ENCODE data around the gene ABTB2.
"Not testable (repeated sequence)": the region's sequence is repeated elsewhere in the genome, so short reads cannot be mapped to it uniquely, and the experiment has no call there.

ABTB2 gene

DNA sequence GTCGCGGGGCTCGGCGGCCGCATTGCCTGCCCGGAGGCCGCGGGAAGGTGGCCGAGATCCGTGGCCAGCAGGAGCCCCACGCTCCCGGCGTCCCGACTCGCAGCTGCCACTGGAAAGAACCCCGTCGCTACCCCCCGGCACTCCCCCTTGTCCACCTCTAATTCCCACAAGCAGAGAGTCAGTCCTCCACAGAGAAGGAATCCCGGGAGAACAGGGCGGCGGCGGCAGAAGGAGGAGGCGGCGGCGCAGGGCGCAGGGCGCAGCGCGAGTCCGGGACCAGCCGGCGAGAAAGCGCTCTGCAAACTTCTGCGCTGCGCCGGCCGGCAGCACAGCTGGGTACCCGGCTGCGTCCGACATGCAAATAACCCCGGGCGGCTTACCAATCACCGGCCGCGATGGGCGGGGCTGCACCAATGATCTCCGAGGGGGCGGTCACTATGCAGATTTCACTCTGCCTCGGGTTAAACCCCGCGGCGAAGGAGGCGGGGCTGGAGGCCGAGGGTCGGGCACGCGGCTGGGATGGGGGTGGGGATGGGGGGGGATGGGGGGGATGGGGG, at the start of gene ABTB2:
TSS of gene ABTB2 (minus strand) at position 310 of the 557 bp plus-strand sequence.
- peak; percentile 93 for DNase-seq (ENCODE audit: insufficient read length, low spot score)
- FAIRE-seq = peak; percentile 87

GRCh38 chr11:34407121-34407813, 49.5 kb upstream of the ABTB2 start:
- FAIRE-seq (no peak), DNase-seq (ENCODE audit: insufficient read length, low spot score) (no peak)

DNA sequence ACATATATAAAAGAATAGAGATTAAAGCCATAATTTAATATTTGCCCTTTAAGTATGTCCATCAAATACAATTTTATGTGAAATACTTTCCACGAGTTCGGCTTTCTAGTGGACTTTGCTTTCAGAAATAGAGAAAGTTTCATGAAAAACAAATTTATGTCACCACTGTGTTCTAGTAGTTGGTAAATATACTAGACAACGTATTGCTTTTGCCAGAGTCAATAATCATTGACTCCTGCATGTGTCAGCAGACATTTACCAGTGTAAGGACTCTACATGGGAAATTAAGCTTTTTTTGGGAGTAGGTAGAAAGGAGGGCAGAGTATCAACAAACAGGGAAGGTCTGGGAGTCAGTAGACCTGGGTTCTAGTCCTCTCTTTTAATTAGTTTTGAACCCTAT, 48.6 kb upstream of the ABTB2 start:
- DNase-seq (ENCODE audit: insufficient read length, low spot score) = no peak
- FAIRE-seq = no peak

GRCh38 chr11:34405079-34405858, 47.5 kb upstream of the ABTB2 start:
- FAIRE-seq (no peak), DNase-seq (ENCODE audit: insufficient read length, low spot score) (no peak)

DNA sequence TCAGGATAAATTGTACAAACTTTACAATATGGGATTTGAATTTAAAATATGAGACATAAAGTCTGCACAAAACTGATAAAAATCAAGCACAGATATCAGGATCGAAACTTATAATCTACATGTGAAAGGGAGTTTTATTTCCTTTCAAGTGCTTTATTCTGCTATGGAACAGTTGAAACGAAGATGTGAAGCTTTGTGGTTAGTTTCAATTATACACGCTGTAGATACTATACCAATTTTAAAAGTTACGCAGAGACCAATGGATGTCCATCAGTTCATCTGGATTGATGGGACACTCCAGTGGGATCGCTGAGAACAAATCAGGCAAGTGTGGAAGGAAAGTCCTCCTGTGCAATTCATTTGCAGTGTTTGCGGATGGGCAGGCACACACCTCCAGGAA, 46.5 kb upstream of the ABTB2 start:
- DNase-seq (ENCODE audit: insufficient read length, low spot score) = no peak
- FAIRE-seq = no peak

DNA sequence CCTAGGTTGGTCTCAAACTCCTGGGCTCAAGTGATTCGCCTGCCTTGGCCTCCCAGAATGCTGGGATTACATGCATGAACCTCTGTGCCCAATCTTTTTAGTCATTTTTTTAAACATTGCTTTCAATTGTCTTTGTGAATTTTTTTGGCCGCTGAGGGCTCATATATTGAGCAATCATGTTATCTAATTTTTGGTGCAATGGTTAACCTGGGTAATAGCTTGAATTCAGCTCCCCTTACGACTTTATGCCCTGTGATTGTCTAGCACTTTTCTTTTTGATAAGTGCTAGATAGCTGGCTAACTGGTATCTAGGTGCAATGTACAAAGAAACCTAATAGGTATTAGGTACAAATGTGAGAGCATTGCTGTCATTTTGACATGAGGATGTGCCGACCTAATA, 45.6 kb upstream of the ABTB2 start:
- FAIRE-seq = no peak

GRCh38 chr11:34397811-34398210, 40.0 kb upstream of the ABTB2 start:
- FAIRE-seq (no peak), DNase-seq (ENCODE audit: insufficient read length, low spot score) (no peak)

More for the DNA sequence above, 45.6 kb upstream of the ABTB2 start:
- no peak for DNase-seq (ENCODE audit: insufficient read length, low spot score)

GRCh38 chr11:34397120-34397519, 39.3 kb upstream of the ABTB2 start:
- FAIRE-seq = no peak
- DNase-seq (ENCODE audit: insufficient read length, low spot score) = no peak

- FAIRE-seq = no peak
These were observed 38.2 kb upstream of the ABTB2 start for GRCh38 chr11:34395916-34396550.

DNA sequence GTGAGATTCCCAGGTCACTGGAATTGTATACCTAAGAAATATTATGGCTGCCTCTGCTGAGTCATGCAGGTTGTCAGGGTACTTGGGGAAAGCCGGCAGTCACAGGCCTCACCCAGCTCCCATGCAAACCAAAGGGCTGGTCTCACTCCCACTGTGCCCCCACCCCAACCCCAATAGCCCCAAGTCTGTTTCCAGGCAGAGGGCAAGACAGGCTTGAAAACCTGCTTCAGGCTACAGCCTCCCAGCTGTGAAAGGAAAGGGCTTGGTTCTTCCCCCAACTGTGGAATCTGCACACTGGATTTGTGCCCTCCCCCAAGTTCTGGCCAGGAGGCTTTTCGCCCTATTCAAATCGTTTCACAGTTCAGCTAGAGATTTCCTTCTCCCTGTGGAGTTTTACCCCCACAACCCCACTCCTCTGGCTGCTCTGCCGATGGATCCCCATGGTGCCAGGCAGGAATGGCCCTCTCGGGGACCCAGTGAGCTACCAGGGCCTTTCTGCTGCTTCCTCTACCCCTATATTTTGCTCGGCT, 37.0 kb upstream of the ABTB2 start:
- DNase-seq (ENCODE audit: insufficient read length, low spot score) = no peak
- FAIRE-seq = no peak

More at GRCh38 chr11:34395916-34396550, 38.2 kb upstream of the ABTB2 start:
- DNase-seq (ENCODE audit: insufficient read length, low spot score) = peak; percentile 52

- FAIRE-seq (no peak), DNase-seq (ENCODE audit: insufficient read length, low spot score) (no peak)
These were observed 29.8 kb upstream of the ABTB2 start for GRCh38 chr11:34387653-34388052.

DNA sequence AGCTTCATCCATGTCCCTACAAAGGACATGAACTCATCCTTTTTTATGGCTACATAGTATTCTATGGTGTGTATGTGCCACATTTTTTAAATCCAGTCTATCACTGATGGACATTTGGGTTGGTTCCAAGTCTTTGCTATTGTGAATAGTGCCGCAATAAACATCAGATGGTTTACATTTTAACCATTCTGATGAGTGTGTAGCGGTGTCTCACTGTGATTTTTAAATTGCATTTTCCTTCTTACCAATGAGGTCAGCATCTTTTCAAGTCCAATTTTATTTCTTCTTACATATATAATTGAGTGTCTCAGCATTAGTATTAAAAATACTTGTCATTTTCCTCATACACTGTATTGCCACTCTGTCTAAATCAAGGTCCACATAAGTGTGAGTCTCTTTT, 28.5 kb upstream of the ABTB2 start:
- not testable (repeated sequence) for FAIRE-seq; DNase-seq (ENCODE audit: insufficient read length, low spot score)

DNA sequence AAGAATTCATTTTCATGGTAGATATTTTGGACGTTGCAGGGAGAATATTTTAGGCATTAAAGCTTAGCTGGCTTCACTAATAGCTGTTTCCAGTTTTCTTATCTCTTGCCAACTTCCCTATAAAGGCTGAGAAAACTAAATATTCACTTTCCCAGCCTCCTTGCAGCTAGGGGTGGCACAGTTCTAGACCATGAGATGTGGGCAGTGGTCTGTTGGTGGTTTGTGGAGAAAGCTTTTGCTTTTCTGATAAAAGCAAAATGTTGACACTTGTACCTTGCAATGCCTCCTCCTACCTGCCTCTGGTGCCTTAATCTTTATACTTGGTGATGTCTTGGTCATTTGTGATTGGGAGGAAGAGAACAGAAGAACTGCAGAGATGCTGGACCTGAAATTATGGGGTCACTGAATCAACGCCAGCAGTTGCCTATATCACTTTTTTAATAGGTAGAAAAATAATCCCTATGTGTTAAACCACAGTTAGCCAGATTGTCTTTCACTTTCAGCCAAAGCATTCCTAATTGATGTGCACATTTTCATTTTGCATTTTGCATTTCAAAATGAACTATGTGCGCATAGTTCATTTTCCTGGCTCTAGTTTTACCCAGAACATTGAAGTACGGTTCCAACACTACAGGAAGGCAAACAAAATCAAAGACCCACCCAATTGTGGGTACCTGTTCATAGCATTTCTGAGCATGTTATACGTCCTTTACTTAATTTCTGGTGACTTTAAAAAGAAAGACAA, 24.9 kb upstream of the ABTB2 start:
- DNase-seq (ENCODE audit: insufficient read length, low spot score) = no peak
- FAIRE-seq = no peak

- DNase-seq (ENCODE audit: insufficient read length, low spot score) (no peak), FAIRE-seq (no peak)
These were observed 24.0 kb upstream of the ABTB2 start for GRCh38 chr11:34381775-34382174.

DNA sequence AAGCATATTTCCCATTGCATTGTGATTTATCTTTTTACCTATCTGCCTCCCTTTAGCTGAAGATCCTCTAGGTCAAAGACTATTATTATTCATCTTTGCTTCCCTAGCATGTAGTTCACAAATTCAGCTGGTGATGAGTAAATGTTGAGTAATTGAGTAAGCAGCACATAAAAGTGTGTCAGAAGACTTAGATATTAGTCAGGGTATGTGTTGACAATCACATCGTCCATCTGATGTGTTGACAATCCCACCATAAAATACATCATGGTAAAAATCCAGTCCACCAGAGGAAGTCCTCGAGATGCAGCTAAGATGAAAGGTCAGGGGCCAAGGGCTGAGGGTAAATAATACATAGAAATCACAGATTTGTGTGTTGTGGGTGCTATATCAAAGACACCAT, 22.9 kb upstream of the ABTB2 start:
- FAIRE-seq (peak; percentile 69), DNase-seq (ENCODE audit: insufficient read length, low spot score) (peak; percentile 29)

- no peak for FAIRE-seq
- DNase-seq (ENCODE audit: insufficient read length, low spot score) = no peak
These were observed 21.7 kb upstream of the ABTB2 start for GRCh38 chr11:34379539-34379938.

DNA sequence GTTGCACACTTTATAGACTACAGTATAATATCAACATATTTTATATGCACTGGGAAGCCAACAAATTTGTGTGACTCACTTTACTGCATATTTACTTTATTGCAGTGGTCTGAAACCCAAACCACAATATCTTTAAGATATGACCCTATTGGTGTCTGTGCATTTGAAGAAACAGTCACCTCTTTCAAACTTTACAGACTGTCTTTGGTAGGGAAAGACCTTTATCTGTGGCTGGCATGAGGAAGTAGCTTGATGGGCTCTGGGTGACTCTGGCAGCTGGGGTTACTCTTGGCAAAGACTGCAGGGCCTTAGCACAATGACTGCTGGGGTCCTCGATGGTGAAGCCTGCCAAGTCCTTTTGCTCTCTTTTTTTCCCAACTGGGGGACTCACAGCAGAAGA, 21.3 kb upstream of the ABTB2 start:
- DNase-seq (ENCODE audit: insufficient read length, low spot score) = peak; percentile 13

GRCh38 chr11:34373727-34374126, 15.9 kb upstream of the ABTB2 start:
- no peak for DNase-seq (ENCODE audit: insufficient read length, low spot score)
- FAIRE-seq = no peak

More for the DNA sequence above, 21.3 kb upstream of the ABTB2 start:
- no peak for FAIRE-seq

DNA sequence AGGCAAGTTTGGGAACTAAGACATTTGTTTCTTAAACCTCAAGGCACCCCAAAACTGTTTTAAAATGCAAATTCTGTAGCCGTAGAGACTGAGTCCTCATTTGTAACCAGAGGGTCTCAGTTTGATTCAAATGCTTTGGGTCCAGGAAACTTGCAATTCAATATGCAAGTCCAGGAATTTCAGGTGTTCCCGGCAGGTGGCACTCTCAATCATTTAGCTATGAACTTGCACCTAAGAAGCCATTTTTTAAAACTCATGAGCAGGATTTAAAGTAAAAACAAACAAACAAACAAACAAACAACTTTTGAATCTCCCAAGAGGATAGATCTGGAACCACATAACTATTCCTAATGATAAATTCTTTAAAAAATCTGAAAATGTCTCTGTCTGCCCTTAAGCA, 8.7 kb upstream of the ABTB2 start:
- FAIRE-seq (no peak), DNase-seq (ENCODE audit: insufficient read length, low spot score) (no peak)

DNA sequence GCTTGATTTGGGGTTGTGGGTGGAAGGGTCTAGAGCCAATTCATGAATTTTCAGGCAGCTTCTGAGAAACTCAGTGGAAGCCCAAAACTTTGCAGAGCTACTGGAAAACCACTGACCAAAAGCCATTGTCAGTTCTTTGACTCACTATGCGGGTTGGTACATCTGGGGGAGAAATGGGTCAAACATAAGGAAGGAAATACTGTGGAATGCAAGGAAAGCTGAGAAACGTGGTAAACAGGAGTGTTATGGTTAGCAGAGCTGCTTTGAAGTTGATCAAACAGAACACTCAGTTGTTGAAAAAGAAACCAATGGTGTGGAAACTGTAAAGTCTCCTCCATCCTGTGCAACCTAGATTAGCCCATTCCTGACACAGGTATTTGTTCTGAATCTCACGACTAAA, 6.3 kb upstream of the ABTB2 start:
- DNase-seq (ENCODE audit: insufficient read length, low spot score) (no peak), FAIRE-seq (no peak)

Measured in HTR-8/SVneo (cell line).